RWPE1 (cell line): ENCODE measurements around the gene CTU2.

Experiments
- CTCF ChIA-PET: fragments of 350-600 bp; sonication (Branson Sonifier 250); formaldehyde crosslinking; extraction: SDS; loops from one replicate; lab custom pipeline; 2021; lab: Yijun Ruan, JAX
- POLR2A ChIA-PET: fragments of 400-600 bp; formaldehyde crosslinking; extraction: SDS; loops from one replicate; lab custom pipeline; 2020; ENCODE audit warnings: antibody characterized with exemption; ENCODE audit not compliant: low non-redundant PET; lab: Yijun Ruan, JAX
- DNase-seq: peaks from one replicate; pipeline ENCODE4 v3.0.0; 2012; ENCODE audit warnings: low spot score
- H3K27ac ChIP-seq: fragments of 450-650 bp; 2 replicates; pipeline ENCODE4 v1.5.1; 2017
- TF ChIP-seq, protein P1 (sequence below): fragments of 450-650 bp; conservative IDR thresholded peaks from 2 replicates; pipeline ENCODE4 v1.5.1; 2017; ENCODE audit warnings: low read depth, mild to moderate bottlenecking

Gene CTU2

GRCh38 chr16:88738151-88739084, 32.1 kb downstream of the CTU2 start:
- TF ChIP-seq, protein P1, sequence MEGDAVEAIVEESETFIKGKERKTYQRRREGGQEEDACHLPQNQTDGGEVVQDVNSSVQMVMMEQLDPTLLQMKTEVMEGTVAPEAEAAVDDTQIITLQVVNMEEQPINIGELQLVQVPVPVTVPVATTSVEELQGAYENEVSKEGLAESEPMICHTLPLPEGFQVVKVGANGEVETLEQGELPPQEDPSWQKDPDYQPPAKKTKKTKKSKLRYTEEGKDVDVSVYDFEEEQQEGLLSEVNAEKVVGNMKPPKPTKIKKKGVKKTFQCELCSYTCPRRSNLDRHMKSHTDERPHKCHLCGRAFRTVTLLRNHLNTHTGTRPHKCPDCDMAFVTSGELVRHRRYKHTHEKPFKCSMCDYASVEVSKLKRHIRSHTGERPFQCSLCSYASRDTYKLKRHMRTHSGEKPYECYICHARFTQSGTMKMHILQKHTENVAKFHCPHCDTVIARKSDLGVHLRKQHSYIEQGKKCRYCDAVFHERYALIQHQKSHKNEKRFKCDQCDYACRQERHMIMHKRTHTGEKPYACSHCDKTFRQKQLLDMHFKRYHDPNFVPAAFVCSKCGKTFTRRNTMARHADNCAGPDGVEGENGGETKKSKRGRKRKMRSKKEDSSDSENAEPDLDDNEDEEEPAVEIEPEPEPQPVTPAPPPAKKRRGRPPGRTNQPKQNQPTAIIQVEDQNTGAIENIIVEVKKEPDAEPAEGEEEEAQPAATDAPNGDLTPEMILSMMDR, result no peak
- H3K27ac ChIP-seq, result peak overlapping the region; percentile 57
- POLR2A ChIA-PET, result no interaction called here
- CTCF ChIA-PET, result interaction anchor here (0.7 to 6.4 kb wide), 16 partner anchors 10 to 71 kb away, joined by 3 to 55 read pairs (median 5); partner anchors contain the start of genes CDT1 and PIEZO1
- no peak for DNase-seq

DNA sequence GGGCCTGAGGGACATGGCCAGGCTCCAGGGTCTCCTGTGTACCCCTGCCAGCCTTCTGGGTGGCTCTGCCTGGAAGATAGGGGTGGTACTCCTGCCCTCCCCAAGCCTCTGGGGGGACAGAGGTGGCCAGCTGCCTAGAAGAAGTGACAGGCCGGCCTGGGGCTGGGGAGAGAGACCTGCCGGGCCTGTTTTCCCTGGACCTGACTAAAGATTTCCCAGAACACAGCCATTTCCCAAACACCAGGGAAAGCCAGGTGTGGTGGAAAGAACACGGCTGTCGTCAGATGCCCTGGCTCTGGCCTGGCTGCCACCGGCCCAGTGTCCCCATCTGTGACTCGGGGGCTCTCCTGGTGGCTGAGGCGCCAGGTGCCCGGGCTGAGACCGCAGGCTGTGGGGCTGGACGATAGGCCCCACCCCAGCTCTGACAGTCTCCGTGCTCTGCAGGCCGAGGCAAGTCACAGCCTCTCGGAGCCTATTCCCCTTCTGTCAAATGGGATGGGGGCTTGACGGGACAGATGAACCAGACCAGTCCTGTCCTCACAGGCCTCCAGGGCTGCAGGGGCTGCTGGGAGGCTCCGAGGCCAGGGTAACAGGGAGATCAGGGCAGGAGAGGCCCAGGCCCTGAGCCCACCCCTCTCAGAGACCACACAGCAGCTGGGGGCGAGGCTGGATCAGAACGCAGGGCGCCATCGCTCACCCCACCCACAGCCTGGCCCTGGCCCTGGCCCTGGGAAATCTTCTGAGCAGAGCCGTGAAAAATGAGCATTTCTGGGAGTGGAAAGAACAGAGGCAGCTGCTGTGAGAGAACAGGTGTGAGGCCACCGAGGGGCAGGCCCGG, 33.1 kb downstream of the CTU2 start:
- H3K27ac ChIP-seq, result peak overlapping the region; percentile 57
- DNase-seq, result no peak
- ChIA-PET CTCF (interaction anchor here (6.4 kb wide), 1 partner anchor 46 kb away, joined by 55 read pairs; the partner anchor contains the start of gene PIEZO1), POLR2A (no interaction called here)
- TF ChIP-seq, protein P1, result no peak

- TF ChIP-seq, protein P1, result no peak
- H3K27ac ChIP-seq, result peak overlapping the region; percentile 57
- CTCF ChIA-PET, result interaction anchor here (6.4 kb wide), 1 partner anchor 45 kb away, joined by 55 read pairs; the partner anchor contains the start of gene PIEZO1
- POLR2A ChIA-PET, result no interaction called here
- no peak for DNase-seq
These were observed 33.8 kb downstream of the CTU2 start for GRCh38 chr16:88739977-88740726.

DNA sequence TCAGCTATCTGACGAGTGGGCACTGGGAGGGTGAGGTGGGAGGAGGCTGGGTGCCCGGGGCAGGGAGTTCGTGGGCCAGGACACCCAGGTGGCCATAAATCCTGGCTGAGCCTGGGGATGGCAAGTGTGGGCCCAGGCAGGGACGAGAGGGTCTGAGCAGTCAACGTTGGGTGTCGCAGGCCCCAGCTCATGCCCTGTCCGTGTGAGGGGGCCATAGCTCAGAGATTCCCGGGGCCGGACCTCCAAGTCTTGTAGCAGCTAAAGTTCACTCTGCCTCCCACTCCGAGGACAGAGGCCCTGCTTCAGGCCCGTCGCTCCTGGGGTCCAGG, 34.4 kb downstream of the CTU2 start:
- H3K27ac ChIP-seq, result peak overlapping the region; percentile 57
- TF ChIP-seq, protein P1, result no peak
- ChIA-PET CTCF (interaction anchor here (6.4 kb wide), 1 partner anchor 45 kb away, joined by 55 read pairs; the partner anchor contains the start of gene PIEZO1), POLR2A (no interaction called here)
- no peak for DNase-seq

DNA sequence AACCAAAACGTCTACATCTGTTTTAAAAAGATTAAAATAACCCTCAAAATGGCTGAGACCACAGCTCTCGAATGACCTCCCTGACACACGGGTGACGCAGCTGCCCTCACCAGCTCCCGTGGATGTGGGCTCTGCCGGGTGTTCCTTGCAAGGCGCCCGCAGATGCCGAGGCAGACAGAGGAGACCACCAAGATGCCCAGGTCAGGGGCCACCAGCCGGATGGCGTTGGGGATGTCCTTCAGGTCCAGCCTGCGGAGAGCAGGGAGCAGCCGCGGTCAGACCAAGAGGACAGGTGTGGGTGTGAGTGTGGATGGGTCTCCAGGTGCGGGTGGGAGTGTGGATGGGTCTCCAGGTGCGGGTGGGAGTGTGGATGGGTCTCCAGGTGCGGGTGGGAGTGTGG, 35.1 kb downstream of the CTU2 start:
- peak overlapping the region; percentile 57 for H3K27ac ChIP-seq
- TF ChIP-seq, protein P1, result no peak
- no peak for DNase-seq
- ChIA-PET POLR2A (no interaction called here), CTCF (interaction anchor here (0.6 to 6.4 kb wide), 2 partner anchors 44 to 93 kb away, joined by 3 to 55 read pairs; partner anchors contain the start of gene PIEZO1)
